Neural progenitor cell (in vitro differentiated cells): ENCODE data around the gene ANKRD6. TPM values are rescaled to one million over a fixed set of nuclear protein-coding genes. Genes with fewer than 3 reads are reported as not detected.
A peak's percentile ranks its signal among the peaks of the same experiment; 100 is the strongest.

Experiments used
- DNase-seq: peaks from one replicate; pipeline ENCODE4 v3.0.0-alpha.2; 2016; ENCODE audit warnings: low spot score
- H2AFZ ChIP-seq: fragments of 200-600 bp; sonication (generic); replicated peaks from 2 replicates; pipeline ENCODE4 v1.6.1; 2016; ENCODE audit warnings: antibody characterized with exemption
- H3F3A ChIP-seq: fragments of 200-600 bp; sonication (generic); 2 replicates; pipeline ENCODE4 v1.6.1; 2016; ENCODE audit warnings: antibody characterized with exemption, low read depth
- H3K27ac ChIP-seq: fragments of 200-600 bp; sonication (generic); 2 replicates; pipeline ENCODE4 v1.5.1; 2016; ENCODE audit warnings: mild to moderate bottlenecking
- H3K27me3 ChIP-seq: fragments of 200-600 bp; sonication (generic); 2 replicates; pipeline ENCODE4 v1.6.1; 2016; ENCODE audit warnings: mild to moderate bottlenecking, moderate library complexity
- H3K36me3 ChIP-seq: fragments of 200-600 bp; sonication (generic); 2 replicates; pipeline ENCODE4 v1.5.1; 2016
- H3K4me1 ChIP-seq: fragments of 200-600 bp; sonication (generic); 2 replicates; pipeline ENCODE4 v1.6.1; 2016; ENCODE audit warnings: mixed run types
- H3K4me2 ChIP-seq: fragments of 200-600 bp; sonication (generic); 2 replicates; pipeline ENCODE4 v1.6.1; 2016
- H3K4me3 ChIP-seq: fragments of 200-600 bp; sonication (generic); 2 replicates; pipeline ENCODE4 v1.5.1; 2016
- H3K79me2 ChIP-seq: fragments of 200-600 bp; sonication (generic); 2 replicates; pipeline ENCODE4 v1.6.1; 2016; ENCODE audit warnings: low read depth
- H3K9ac ChIP-seq: fragments of 200-600 bp; sonication (generic); 2 replicates; pipeline ENCODE4 v1.6.1; 2016
- H3K9me3 ChIP-seq: fragments of 200-600 bp; sonication (generic); 2 replicates; pipeline ENCODE4 v1.5.1; 2016; ENCODE audit warnings: low read depth
- H4K20me1 ChIP-seq: fragments of 200-600 bp; sonication (generic); 2 replicates; pipeline ENCODE4 v1.6.1; 2016; ENCODE audit warnings: low read depth
- H3K27ac Mint-ChIP-seq: 3 replicates; pipeline ENCODE4 v1.8.0; 2021; ENCODE audit warnings: mixed read lengths
- H3K27me3 Mint-ChIP-seq: 2 replicates; pipeline ENCODE4 v1.8.0; 2022; ENCODE audit warnings: low read depth, mild to moderate bottlenecking, inconsistent platforms, moderate library complexity, mixed read lengths; ENCODE audit not compliant: insufficient read depth
- H3K36me3 Mint-ChIP-seq: 3 replicates; pipeline ENCODE4 v1.8.0; 2021; ENCODE audit warnings: mixed read lengths
- H3K4me1 Mint-ChIP-seq: 3 replicates; pipeline ENCODE4 v1.8.0; 2021; ENCODE audit warnings: mixed read lengths
- H3K4me3 Mint-ChIP-seq: 3 replicates; pipeline ENCODE4 v1.8.0; 2021; ENCODE audit warnings: mild to moderate bottlenecking, moderate library complexity, mixed read lengths
- H3K9me3 Mint-ChIP-seq: 3 replicates; pipeline ENCODE4 v1.8.0; 2020; ENCODE audit warnings: mixed read lengths
- CTCF ChIP-seq: fragments of 200-600 bp; sonication (generic); IDR thresholded peaks from 2 replicates; pipeline ENCODE4 v1.5.1; 2017; ENCODE audit warnings: antibody characterized with exemption, mild to moderate bottlenecking
- EZH2 ChIP-seq: fragments of 200-600 bp; sonication (generic); IDR thresholded peaks from 2 replicates; pipeline ENCODE4 v1.6.1; 2017; ENCODE audit warnings: antibody characterized with exemption, mild to moderate bottlenecking, moderate library complexity
- EZH2phosphoT487 ChIP-seq: fragments of 200-600 bp; sonication (generic); IDR thresholded peaks from 2 replicates; pipeline ENCODE4 v1.6.1; 2017; ENCODE audit warnings: antibody characterized with exemption
- total RNA-seq: library from RNA; depleted of rRNA; stranded (reverse); fragments of >200 nt; gene quantifications from 2 replicates; pipeline ENCODE4 v1.2.3, GENCODE V29; 2015; ENCODE audit warnings: low replicate concordance

Gene ANKRD6
- total RNA-seq, 1 donor from 2014 or later: 36.3 TPM

- H3K36me3 ChIP-seq: peaks cover 13% of the 10 kb centered on the region
- TF ChIP-seq EZH2phosphoT487 (no peak), EZH2 (no peak), CTCF (no peak)
- no peak overlapping the region for H3K27ac Mint-ChIP-seq
Observed at GRCh38 chr6:89662659-89663223, 229.8 kb downstream of the ANKRD6 start.

GRCh38 chr6:89667872-89668556 lies 235.1 kb downstream of the ANKRD6 start:
- Histone ChIP-seq H3K4me2 (no peak overlapping the region), H3K9me3 (no peaks in the 10 kb centered on the region), H3K27me3 (no peaks in the 10 kb centered on the region), H2AFZ (no peak overlapping the region), H4K20me1 (no peaks in the 10 kb centered on the region), H3K9ac (no peak overlapping the region), H3K79me2 (no peaks in the 10 kb centered on the region), H3K27ac (peak overlapping the region; percentile 55), H3F3A (no peaks in the 10 kb centered on the region), H3K4me3 (no peak overlapping the region), H3K36me3 (peaks cover 24% of the 10 kb centered on the region), H3K4me1 (no peaks in the 10 kb centered on the region)
- TF ChIP-seq CTCF (no peak), EZH2 (no peak), EZH2phosphoT487 (no peak)
- no peak overlapping the region for H3K27ac Mint-ChIP-seq
- peaks cover 2% of the 10 kb centered on the region for H3K27me3 Mint-ChIP-seq
- H3K4me3 Mint-ChIP-seq: no peak overlapping the region
- H3K4me1 Mint-ChIP-seq: peaks cover 2% of the 10 kb centered on the region
- DNase-seq: no peak
- peaks cover 21% of the 10 kb centered on the region for H3K36me3 Mint-ChIP-seq
- H3K9me3 Mint-ChIP-seq: no peaks in the 10 kb centered on the region

More at GRCh38 chr6:89662659-89663223, 229.8 kb downstream of the ANKRD6 start:
- H2AFZ ChIP-seq: no peak overlapping the region
- no peaks in the 10 kb centered on the region for H3F3A ChIP-seq
- H3K4me3 ChIP-seq: no peak overlapping the region
- no peaks in the 10 kb centered on the region for H3K27me3 ChIP-seq
- no peaks in the 10 kb centered on the region for H3K9me3 ChIP-seq
- H3K9me3 Mint-ChIP-seq: no peaks in the 10 kb centered on the region
- no peak overlapping the region for H3K4me2 ChIP-seq
- H3K4me1 Mint-ChIP-seq: no peaks in the 10 kb centered on the region
- H3K36me3 Mint-ChIP-seq: peaks cover 32% of the 10 kb centered on the region
- no peak for DNase-seq
- H4K20me1 ChIP-seq: no peaks in the 10 kb centered on the region
- no peaks in the 10 kb centered on the region for H3K4me1 ChIP-seq
- no peak overlapping the region for H3K27ac ChIP-seq
- no peaks in the 10 kb centered on the region for H3K79me2 ChIP-seq
- H3K9ac ChIP-seq: no peak overlapping the region
- peaks cover 3% of the 10 kb centered on the region for H3K27me3 Mint-ChIP-seq
- H3K4me3 Mint-ChIP-seq: no peak overlapping the region

GRCh38 chr6:89669002-89669401 lies 236.1 kb downstream of the ANKRD6 start:
- Histone ChIP-seq H3K36me3 (peaks cover 24% of the 10 kb centered on the region), H3K27me3 (no peaks in the 10 kb centered on the region), H3K9ac (no peak overlapping the region), H3K9me3 (no peaks in the 10 kb centered on the region), H3K4me3 (no peak overlapping the region), H3K27ac (no peak overlapping the region), H3F3A (no peaks in the 10 kb centered on the region), H2AFZ (no peak overlapping the region), H3K4me1 (no peaks in the 10 kb centered on the region), H3K4me2 (no peak overlapping the region), H3K79me2 (no peaks in the 10 kb centered on the region), H4K20me1 (no peaks in the 10 kb centered on the region)
- no peak overlapping the region for H3K4me3 Mint-ChIP-seq
- peaks cover 18% of the 10 kb centered on the region for H3K36me3 Mint-ChIP-seq
- no peak for DNase-seq
- H3K27me3 Mint-ChIP-seq: no peaks in the 10 kb centered on the region
- no peak overlapping the region for H3K27ac Mint-ChIP-seq
- H3K4me1 Mint-ChIP-seq: peaks cover 2% of the 10 kb centered on the region
- TF ChIP-seq CTCF (no peak), EZH2 (no peak), EZH2phosphoT487 (no peak)
- no peaks in the 10 kb centered on the region for H3K9me3 Mint-ChIP-seq
